Activated T-helper 1 cell treated with anti-CD3 and anti-CD28 coated beads, Interleukin-12 subunit alpha, Interleukin-12 subunit beta, Interleukin-2, Interleukin-4 antibody, amounts not matched to agents 30 ng/mL and 10 ng/mL and 1 ng/mL, durations not matched to agents 14 hours and 24 hours and 36 hours (primary cell): Measurements from ENCODE around the gene OR2W1. TPM values are rescaled to one million over a fixed set of nuclear protein-coding genes. Genes with fewer than 3 reads are reported as not detected.

ENCODE experiments used
- total RNA-seq: library from RNA; stranded (reverse); gene quantifications from 2 replicates; pipeline ENCODE4 v1.2.3, GENCODE V29; 2022

OR2W1 gene
- total RNA-seq, 1 donor from 2014 or later = not detected

Other genes starting within 250 kb of the OR2W1 start
- gene TRIM27, start 121.2 kb downstream of the OR2W1 start, total RNA-seq = 67.2 and 67.4 TPM in 2 replicates
- gene ZNF311, start 39.9 kb downstream of the OR2W1 start, total RNA-seq = 0.64 and 0.80 TPM in 2 replicates
- gene OR2B3, start 42.1 kb upstream of the OR2W1 start, total RNA-seq = not detected in 2 replicates
- gene OR2J1, start 54.3 kb upstream of the OR2W1 start, total RNA-seq = not detected in 2 replicates
- gene OR2J3, start 62.9 kb upstream of the OR2W1 start, total RNA-seq = not detected in 2 replicates
- gene OR2J2, start 125.7 kb upstream of the OR2W1 start, total RNA-seq = not detected in 2 replicates